GM12874 (cell line): ENCODE data around the gene BNC2.

ENCODE experiments used
- TF ChIP-seq, protein P1 (sequence below): IDR thresholded peaks from 2 replicates; pipeline ENCODE4 v1.5.1; 2011; ENCODE audit warnings: low read depth, mild to moderate bottlenecking, control low read depth, low read length, moderate library complexity; ENCODE audit not compliant: insufficient read depth

BNC2 gene

DNA sequence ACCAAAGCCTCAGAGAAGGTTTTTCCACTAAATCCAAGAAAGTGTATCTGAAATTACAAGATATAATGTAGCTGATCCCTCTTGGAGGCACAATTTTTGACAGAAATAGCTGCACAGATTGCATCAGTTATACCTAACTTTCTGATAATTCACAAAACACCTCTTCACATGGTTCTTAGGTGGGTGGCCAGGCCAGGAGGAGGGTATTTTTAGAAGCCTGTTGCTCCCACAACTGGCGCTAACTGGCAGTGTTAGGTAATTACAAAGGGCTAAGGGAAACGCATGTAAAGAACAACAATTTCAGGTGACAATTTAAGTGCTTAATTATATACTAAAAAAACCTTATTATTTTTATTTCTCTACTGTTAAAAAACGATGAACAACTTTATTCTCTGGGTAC lies 247.9 kb downstream of the BNC2 start:
- TF ChIP-seq, protein P1, sequence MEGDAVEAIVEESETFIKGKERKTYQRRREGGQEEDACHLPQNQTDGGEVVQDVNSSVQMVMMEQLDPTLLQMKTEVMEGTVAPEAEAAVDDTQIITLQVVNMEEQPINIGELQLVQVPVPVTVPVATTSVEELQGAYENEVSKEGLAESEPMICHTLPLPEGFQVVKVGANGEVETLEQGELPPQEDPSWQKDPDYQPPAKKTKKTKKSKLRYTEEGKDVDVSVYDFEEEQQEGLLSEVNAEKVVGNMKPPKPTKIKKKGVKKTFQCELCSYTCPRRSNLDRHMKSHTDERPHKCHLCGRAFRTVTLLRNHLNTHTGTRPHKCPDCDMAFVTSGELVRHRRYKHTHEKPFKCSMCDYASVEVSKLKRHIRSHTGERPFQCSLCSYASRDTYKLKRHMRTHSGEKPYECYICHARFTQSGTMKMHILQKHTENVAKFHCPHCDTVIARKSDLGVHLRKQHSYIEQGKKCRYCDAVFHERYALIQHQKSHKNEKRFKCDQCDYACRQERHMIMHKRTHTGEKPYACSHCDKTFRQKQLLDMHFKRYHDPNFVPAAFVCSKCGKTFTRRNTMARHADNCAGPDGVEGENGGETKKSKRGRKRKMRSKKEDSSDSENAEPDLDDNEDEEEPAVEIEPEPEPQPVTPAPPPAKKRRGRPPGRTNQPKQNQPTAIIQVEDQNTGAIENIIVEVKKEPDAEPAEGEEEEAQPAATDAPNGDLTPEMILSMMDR, result no peak

DNA sequence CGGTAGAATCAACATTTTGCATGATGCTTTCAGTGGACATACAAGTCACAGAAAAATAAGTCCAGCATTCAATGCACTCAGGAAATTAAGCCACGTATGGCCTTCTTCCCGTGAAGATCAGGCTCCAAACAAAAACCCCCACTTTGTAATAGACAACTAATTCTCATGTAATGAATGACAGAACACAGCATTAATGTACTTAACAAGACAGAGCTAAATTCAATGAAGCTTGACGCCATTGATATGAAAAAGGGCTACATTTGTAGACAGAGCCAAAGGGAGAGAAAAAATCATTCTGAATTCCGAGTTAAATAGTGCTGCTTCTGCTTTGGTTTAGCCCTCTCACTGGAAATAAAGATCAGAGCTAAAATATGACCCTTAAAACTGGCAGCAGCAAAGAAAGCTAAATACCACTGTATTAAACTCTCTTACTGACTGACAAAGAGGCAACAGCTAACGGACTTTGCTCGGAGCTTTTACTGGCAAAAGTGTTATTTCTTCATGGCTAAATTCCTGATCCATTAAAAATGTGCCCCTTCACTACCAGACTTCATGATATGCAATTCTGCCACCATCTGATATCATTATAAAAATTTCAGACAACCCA lies 250.5 kb downstream of the BNC2 start:
- TF ChIP-seq, protein P1, result no peak

DNA sequence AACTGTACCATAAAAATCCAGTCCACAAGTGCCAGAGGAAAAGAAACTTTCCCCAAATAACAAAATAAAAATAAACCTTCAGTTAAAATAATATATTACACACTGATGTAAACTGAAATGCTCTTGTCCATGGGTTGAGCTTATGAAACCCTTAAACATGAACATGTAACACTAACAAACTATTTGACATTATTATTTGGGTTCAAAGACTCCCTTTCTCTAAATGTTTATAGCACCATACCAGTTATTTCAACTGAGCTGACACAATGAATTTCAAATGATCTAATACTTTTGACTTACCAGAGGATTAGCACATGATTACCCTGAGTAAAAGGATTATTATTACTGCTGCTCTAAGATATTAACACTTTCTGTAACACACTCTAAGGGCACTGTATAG lies 251.1 kb downstream of the BNC2 start:
- TF ChIP-seq, protein P1, result no peak

DNA sequence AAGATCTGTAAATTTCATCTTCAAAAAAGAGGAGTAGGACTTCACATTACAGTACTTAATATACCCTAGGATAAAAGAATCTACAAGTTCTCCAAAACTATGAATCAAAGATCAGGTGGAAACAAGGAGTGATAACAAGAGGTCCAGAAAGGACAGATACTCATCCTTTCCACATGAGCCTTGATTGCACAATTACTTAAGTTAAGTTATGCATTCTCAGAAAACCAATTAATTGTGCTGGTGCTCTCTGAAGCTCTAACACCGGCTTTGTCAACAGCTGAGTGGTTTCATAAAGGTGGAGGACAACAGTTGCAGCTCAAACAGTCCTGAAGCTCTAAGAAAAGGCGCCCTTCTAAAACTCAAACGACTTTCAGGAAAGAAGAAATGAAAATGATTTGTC lies 251.9 kb downstream of the BNC2 start:
- TF ChIP-seq, protein P1, result no peak

DNA sequence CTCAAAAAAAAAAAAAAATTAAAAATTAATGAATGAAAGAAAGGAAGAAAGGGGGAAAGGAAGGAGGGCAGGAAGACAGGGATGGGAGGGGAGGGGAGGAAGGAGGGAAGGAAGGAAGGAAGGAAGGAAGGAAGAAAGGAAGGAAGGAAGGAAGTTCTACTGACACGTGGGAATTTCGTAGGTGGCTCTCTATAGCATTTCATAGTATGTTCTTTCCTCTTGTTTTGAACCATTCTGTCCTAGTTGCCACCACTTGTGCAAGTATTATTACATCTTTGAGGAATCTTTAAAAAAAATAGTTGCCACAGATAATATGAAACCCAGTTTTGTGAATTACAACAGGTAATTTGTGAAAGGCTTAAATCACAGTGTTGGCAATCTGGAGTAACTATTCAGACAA lies 253.8 kb downstream of the BNC2 start:
- TF ChIP-seq, protein P1, result no peak

DNA sequence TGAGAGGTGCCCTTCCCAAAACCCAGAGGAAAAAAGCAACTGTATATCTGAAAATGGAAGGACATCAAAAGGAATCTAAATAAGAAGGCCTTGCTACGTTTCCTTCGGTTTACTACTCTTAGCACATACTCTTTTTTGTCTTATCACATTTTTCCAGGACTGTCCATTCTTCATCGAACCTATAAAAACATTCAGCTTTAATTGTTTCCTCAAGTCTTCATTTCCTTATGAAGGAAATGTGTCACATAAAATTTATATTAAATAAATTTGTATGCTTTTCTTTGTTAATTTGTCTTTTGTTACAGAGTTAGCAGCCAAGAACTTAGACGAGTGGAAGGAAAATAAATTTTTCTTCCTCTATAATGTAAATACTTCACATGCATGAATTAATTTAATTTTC lies 255.0 kb downstream of the BNC2 start:
- TF ChIP-seq, protein P1, result no peak

DNA sequence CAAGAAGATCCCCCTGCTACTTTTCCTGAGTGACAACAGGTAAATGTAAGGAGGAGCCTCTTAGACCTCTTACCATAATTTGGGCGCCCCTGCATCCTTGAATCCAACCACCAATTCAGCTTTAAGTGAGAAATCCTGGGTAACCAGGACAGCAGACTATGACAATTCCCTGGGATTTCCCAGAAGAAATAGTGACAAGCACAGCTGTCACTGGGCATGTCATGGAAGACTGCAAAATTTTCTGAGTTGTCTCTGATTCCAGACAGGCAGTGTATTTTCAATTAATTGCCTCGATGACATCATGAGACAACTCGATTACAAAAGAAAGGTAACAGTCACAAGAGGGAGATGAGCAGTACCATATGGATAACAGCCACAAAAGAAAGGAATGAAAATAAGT lies 256.9 kb downstream of the BNC2 start:
- TF ChIP-seq, protein P1, result no peak
